ENCODE results near the gene CCDC187.

The CCDC187 gene

GRCh38 chr9:136260521-136260920, 43.4 kb downstream of the CCDC187 start:
- TF ChIP-seq YY1 (IDR thresholded peaks at IDR 0.05; ENCODE audit: insufficient read depth, insufficient read length) (no peak), ZNF274 (IDR thresholded peaks at IDR 0.05; ENCODE audit: low read depth, low read length) (no peak), SUZ12 (IDR thresholded peaks at IDR 0.05; ENCODE audit: extremely low read depth, insufficient read depth, insufficient read length) (no peak)
- Histone ChIP-seq H3K4me1 (ENCODE audit: insufficient read depth, insufficient read length) (peaks cover 47% of the 10 kb centered on the region), H3K36me3 (ENCODE audit: insufficient read depth, insufficient read length, low read length) (no peaks in the 10 kb centered on the region), H3K27me3 (ENCODE audit: insufficient read depth, insufficient read length) (peaks cover 3% of the 10 kb centered on the region), H3K4me3 (ENCODE audit: insufficient read length, low read depth) (no peak overlapping the region), H3K9ac (ENCODE audit: insufficient read length, low read depth) (no peak overlapping the region), H3K9me3 (ENCODE audit: insufficient read depth, low read length) (no peaks in the 10 kb centered on the region)
- no peak for DNase-seq (ENCODE audit: low read depth, low spot score)

- no peak for DNase-seq (ENCODE audit: low read depth, low spot score)
- H3K9ac ChIP-seq (ENCODE audit: insufficient read length, low read depth), result peak overlapping the region; percentile 57
- peaks cover 53% of the 10 kb centered on the region for H3K4me1 ChIP-seq (ENCODE audit: insufficient read depth, insufficient read length)
- no peak overlapping the region for H3K4me3 ChIP-seq (ENCODE audit: insufficient read length, low read depth)
- no peak for TF ChIP-seq YY1 (IDR thresholded peaks at IDR 0.05; ENCODE audit: insufficient read depth, insufficient read length)
- no peak for TF ChIP-seq ZNF274 (IDR thresholded peaks at IDR 0.05; ENCODE audit: low read depth, low read length)
- no peak for TF ChIP-seq SUZ12 (IDR thresholded peaks at IDR 0.05; ENCODE audit: extremely low read depth, insufficient read depth, insufficient read length)
- no peaks in the 10 kb centered on the region for H3K27me3 ChIP-seq (ENCODE audit: insufficient read depth, insufficient read length)
- H3K36me3 ChIP-seq (ENCODE audit: insufficient read depth, insufficient read length, low read length), result no peaks in the 10 kb centered on the region
- H3K9me3 ChIP-seq (ENCODE audit: insufficient read depth, low read length), result no peaks in the 10 kb centered on the region
Measured at GRCh38 chr9:136259836-136260235, 44.1 kb downstream of the CCDC187 start.

GRCh38 chr9:136259517-136259813, 44.4 kb downstream of the CCDC187 start:
- Histone ChIP-seq H3K36me3 (ENCODE audit: insufficient read depth, insufficient read length, low read length) (no peaks in the 10 kb centered on the region), H3K4me1 (ENCODE audit: insufficient read depth, insufficient read length) (peaks cover 56% of the 10 kb centered on the region), H3K27me3 (ENCODE audit: insufficient read depth, insufficient read length) (no peaks in the 10 kb centered on the region), H3K9me3 (ENCODE audit: insufficient read depth, low read length) (no peaks in the 10 kb centered on the region), H3K4me3 (ENCODE audit: insufficient read length, low read depth) (no peak overlapping the region), H3K9ac (ENCODE audit: insufficient read length, low read depth) (peak overlapping the region; percentile 57)
- DNase-seq (ENCODE audit: low read depth, low spot score), result no peak
- TF ChIP-seq SUZ12 (IDR thresholded peaks at IDR 0.05; ENCODE audit: extremely low read depth, insufficient read depth, insufficient read length) (no peak), YY1 (IDR thresholded peaks at IDR 0.05; ENCODE audit: insufficient read depth, insufficient read length) (no peak), ZNF274 (IDR thresholded peaks at IDR 0.05; ENCODE audit: low read depth, low read length) (no peak)

GRCh38 chr9:136258786-136259516, 44.9 kb downstream of the CCDC187 start:
- Histone ChIP-seq H3K4me1 (ENCODE audit: insufficient read depth, insufficient read length) (peaks cover 59% of the 10 kb centered on the region), H3K9ac (ENCODE audit: insufficient read length, low read depth) (peak overlapping the region; percentile 57), H3K27me3 (ENCODE audit: insufficient read depth, insufficient read length) (no peaks in the 10 kb centered on the region), H3K36me3 (ENCODE audit: insufficient read depth, insufficient read length, low read length) (no peaks in the 10 kb centered on the region), H3K4me3 (ENCODE audit: insufficient read length, low read depth) (no peak overlapping the region), H3K9me3 (ENCODE audit: insufficient read depth, low read length) (no peaks in the 10 kb centered on the region)
- no peak for DNase-seq (ENCODE audit: low read depth, low spot score)
- TF ChIP-seq ZNF274 (IDR thresholded peaks at IDR 0.05; ENCODE audit: low read depth, low read length) (no peak), SUZ12 (IDR thresholded peaks at IDR 0.05; ENCODE audit: extremely low read depth, insufficient read depth, insufficient read length) (no peak), YY1 (IDR thresholded peaks at IDR 0.05; ENCODE audit: insufficient read depth, insufficient read length) (no peak)

GRCh38 chr9:136258299-136258625, 45.6 kb downstream of the CCDC187 start:
- H3K9me3 ChIP-seq (ENCODE audit: insufficient read depth, low read length), result no peaks in the 10 kb centered on the region
- H3K9ac ChIP-seq (ENCODE audit: insufficient read length, low read depth), result no peak overlapping the region
- peaks cover 56% of the 10 kb centered on the region for H3K4me1 ChIP-seq (ENCODE audit: insufficient read depth, insufficient read length)
- H3K36me3 ChIP-seq (ENCODE audit: insufficient read depth, insufficient read length, low read length), result no peaks in the 10 kb centered on the region
- H3K4me3 ChIP-seq (ENCODE audit: insufficient read length, low read depth), result no peak overlapping the region
- TF ChIP-seq YY1 (IDR thresholded peaks at IDR 0.05; ENCODE audit: insufficient read depth, insufficient read length) (no peak), ZNF274 (IDR thresholded peaks at IDR 0.05; ENCODE audit: low read depth, low read length) (no peak), SUZ12 (IDR thresholded peaks at IDR 0.05; ENCODE audit: extremely low read depth, insufficient read depth, insufficient read length) (no peak)
- no peak for DNase-seq (ENCODE audit: low read depth, low spot score)
- H3K27me3 ChIP-seq (ENCODE audit: insufficient read depth, insufficient read length), result no peaks in the 10 kb centered on the region

- Histone ChIP-seq H3K9me3 (ENCODE audit: insufficient read depth, low read length) (no peaks in the 10 kb centered on the region), H3K4me1 (ENCODE audit: insufficient read depth, insufficient read length) (peaks cover 53% of the 10 kb centered on the region), H3K4me3 (ENCODE audit: insufficient read length, low read depth) (no peak overlapping the region), H3K27me3 (ENCODE audit: insufficient read depth, insufficient read length) (no peaks in the 10 kb centered on the region), H3K36me3 (ENCODE audit: insufficient read depth, insufficient read length, low read length) (no peaks in the 10 kb centered on the region), H3K9ac (ENCODE audit: insufficient read length, low read depth) (peak overlapping the region; percentile 44)
- TF ChIP-seq ZNF274 (IDR thresholded peaks at IDR 0.05; ENCODE audit: low read depth, low read length) (no peak), YY1 (IDR thresholded peaks at IDR 0.05; ENCODE audit: insufficient read depth, insufficient read length) (no peak), SUZ12 (IDR thresholded peaks at IDR 0.05; ENCODE audit: extremely low read depth, insufficient read depth, insufficient read length) (no peak)
- DNase-seq (ENCODE audit: low read depth, low spot score), result no peak
Measured at GRCh38 chr9:136257381-136258298, 46.3 kb downstream of the CCDC187 start.

All from NT2/D1 (cell line).